ENCODE results near the gene AOPEP. TPM values are rescaled to one million over a fixed set of nuclear protein-coding genes. Genes with fewer than 3 reads are reported as not detected.

AOPEP gene
- polyA plus RNA-seq, 1 experiment = 40.0 TPM

- DNase-seq (ENCODE audit: low read depth, low spot score) = no peak
- Histone ChIP-seq H3K4me3 (ENCODE audit: low read depth, low read length) (no peak overlapping the region), H3K9me3 (ENCODE audit: control insufficient read depth, insufficient read depth, low read length) (no peaks in the 10 kb centered on the region; the same call in 1 of the 2 replicates), H3K27ac (ENCODE audit: low read depth, low read length) (no peak overlapping the region), H3K27me3 (ENCODE audit: control insufficient read depth, insufficient read depth, low read length) (no peaks in the 10 kb centered on the region)
- CTCF ChIA-PET = interaction anchor here (0.6 to 0.9 kb wide), 2 partner anchors 59 to 61 kb away, joined by 3 to 5 read pairs; no protein-coding TSS in a partner anchor
- POLR2A ChIA-PET = no interaction called here
- TF ChIP-seq, protein P1, sequence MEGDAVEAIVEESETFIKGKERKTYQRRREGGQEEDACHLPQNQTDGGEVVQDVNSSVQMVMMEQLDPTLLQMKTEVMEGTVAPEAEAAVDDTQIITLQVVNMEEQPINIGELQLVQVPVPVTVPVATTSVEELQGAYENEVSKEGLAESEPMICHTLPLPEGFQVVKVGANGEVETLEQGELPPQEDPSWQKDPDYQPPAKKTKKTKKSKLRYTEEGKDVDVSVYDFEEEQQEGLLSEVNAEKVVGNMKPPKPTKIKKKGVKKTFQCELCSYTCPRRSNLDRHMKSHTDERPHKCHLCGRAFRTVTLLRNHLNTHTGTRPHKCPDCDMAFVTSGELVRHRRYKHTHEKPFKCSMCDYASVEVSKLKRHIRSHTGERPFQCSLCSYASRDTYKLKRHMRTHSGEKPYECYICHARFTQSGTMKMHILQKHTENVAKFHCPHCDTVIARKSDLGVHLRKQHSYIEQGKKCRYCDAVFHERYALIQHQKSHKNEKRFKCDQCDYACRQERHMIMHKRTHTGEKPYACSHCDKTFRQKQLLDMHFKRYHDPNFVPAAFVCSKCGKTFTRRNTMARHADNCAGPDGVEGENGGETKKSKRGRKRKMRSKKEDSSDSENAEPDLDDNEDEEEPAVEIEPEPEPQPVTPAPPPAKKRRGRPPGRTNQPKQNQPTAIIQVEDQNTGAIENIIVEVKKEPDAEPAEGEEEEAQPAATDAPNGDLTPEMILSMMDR (IDR thresholded peaks at IDR 0.05; ENCODE audit: low read depth, low read length) = no peak
Observed at GRCh38 chr9:95067897-95068296, 341.4 kb downstream of the AOPEP start.

- ChIA-PET CTCF (interaction anchor here (1.1 to 1.7 kb wide), 2 partner anchors 11 to 60 kb away, joined by 3 to 6 read pairs; no protein-coding TSS in a partner anchor), POLR2A (no interaction called here)
- Histone ChIP-seq H3K27ac (ENCODE audit: low read depth, low read length) (no peak overlapping the region), H3K4me3 (ENCODE audit: low read depth, low read length) (no peak overlapping the region), H3K27me3 (ENCODE audit: control insufficient read depth, insufficient read depth, low read length) (no peaks in the 10 kb centered on the region), H3K9me3 (ENCODE audit: control insufficient read depth, insufficient read depth, low read length) (no peaks in the 10 kb centered on the region)
- no peak for DNase-seq (ENCODE audit: low read depth, low spot score)
- TF ChIP-seq, protein P1 (IDR thresholded peaks at IDR 0.05; ENCODE audit: low read depth, low read length) = no peak
Observed at GRCh38 chr9:95070549-95071021, 344.1 kb downstream of the AOPEP start.

DNA sequence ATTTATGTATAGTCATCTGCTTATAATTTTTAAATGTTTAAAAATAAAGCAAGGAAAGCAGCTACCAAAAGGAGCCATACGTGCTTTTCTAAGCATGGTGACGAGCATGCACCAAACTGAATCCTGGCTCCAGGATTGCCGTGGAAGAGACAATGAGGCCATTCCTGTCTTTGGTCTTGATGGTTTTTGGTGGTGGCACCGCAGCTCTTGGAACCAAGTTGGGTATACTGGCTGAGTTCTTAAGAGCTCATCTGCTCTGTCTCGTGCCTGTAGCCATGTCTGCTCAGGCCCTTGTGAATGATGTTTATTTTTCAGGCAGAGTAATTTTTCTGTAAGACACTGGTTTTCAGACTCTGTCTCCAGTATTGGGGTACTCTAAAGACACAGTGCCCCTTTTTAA, 345.0 kb downstream of the AOPEP start:
- no peak for DNase-seq (ENCODE audit: low read depth, low spot score)
- POLR2A ChIA-PET = no interaction called here
- no peaks in the 10 kb centered on the region for H3K9me3 ChIP-seq (ENCODE audit: control insufficient read depth, insufficient read depth, low read length)
- H3K4me3 ChIP-seq (ENCODE audit: low read depth, low read length) = no peak overlapping the region
- H3K27me3 ChIP-seq (ENCODE audit: control insufficient read depth, insufficient read depth, low read length) = no peaks in the 10 kb centered on the region
- CTCF ChIA-PET = interaction anchor here (1.1 kb wide), 1 partner anchor 12 kb away, joined by 3 read pairs; no protein-coding TSS in a partner anchor
- TF ChIP-seq, protein P1 (IDR thresholded peaks at IDR 0.05; ENCODE audit: low read depth, low read length) = no peak
- H3K27ac ChIP-seq (ENCODE audit: low read depth, low read length) = peak overlapping the region; percentile 21

- CTCF ChIA-PET = interaction anchor here (0.9 to 1.5 kb wide), 2 partner anchors 58 to 390 kb away, joined by 4 to 5 read pairs; no protein-coding TSS in a partner anchor
- Histone ChIP-seq H3K27ac (ENCODE audit: low read depth, low read length) (no peak overlapping the region), H3K9me3 (ENCODE audit: control insufficient read depth, insufficient read depth, low read length) (no peaks in the 10 kb centered on the region), H3K4me3 (ENCODE audit: low read depth, low read length) (no peak overlapping the region), H3K27me3 (ENCODE audit: control insufficient read depth, insufficient read depth, low read length) (no peaks in the 10 kb centered on the region)
- POLR2A ChIA-PET = no interaction called here
- no peak for DNase-seq (ENCODE audit: low read depth, low spot score)
- TF ChIP-seq, protein P1 (IDR thresholded peaks at IDR 0.05; ENCODE audit: low read depth, low read length) = no peak
Observed at GRCh38 chr9:95071925-95072324, 345.4 kb downstream of the AOPEP start.

- Histone ChIP-seq H3K9me3 (ENCODE audit: control insufficient read depth, insufficient read depth, low read length) (no peaks in the 10 kb centered on the region; the same call in 1 of the 2 replicates), H3K4me3 (ENCODE audit: low read depth, low read length) (no peak overlapping the region), H3K27ac (ENCODE audit: low read depth, low read length) (no peak overlapping the region), H3K27me3 (ENCODE audit: control insufficient read depth, insufficient read depth, low read length) (no peaks in the 10 kb centered on the region)
- POLR2A ChIA-PET = no interaction called here
- DNase-seq (ENCODE audit: low read depth, low spot score) = no peak
- TF ChIP-seq, protein P1 (IDR thresholded peaks at IDR 0.05; ENCODE audit: low read depth, low read length) = peak; percentile 44
- CTCF ChIA-PET = interaction anchor here (0.9 to 1.5 kb wide), 2 partner anchors 56 to 391 kb away, joined by 4 to 5 read pairs; no protein-coding TSS in a partner anchor
Observed at GRCh38 chr9:95073042-95073607, 346.6 kb downstream of the AOPEP start.
